B cell (primary cell): ENCODE measurements around the gene MKRN2.
"Not testable (repeated sequence)": the region's sequence is repeated elsewhere in the genome, so short reads cannot be mapped to it uniquely, and the experiment has no call there.

Source experiments
- CTCF ChIP-seq: fragments of 200-600 bp; IDR thresholded peaks from one replicate; pipeline ENCODE4 v1.8.0; 2022; ENCODE audit warnings: antibody characterized with exemption, mild to moderate bottlenecking
- EZH2 ChIP-seq: IDR thresholded peaks from 2 replicates; pipeline ENCODE4 v1.6.1; 2012; ENCODE audit warnings: borderline replicate concordance, low read depth, mild to moderate bottlenecking, moderate library complexity, low read length; ENCODE audit not compliant: insufficient read depth, poor library complexity, severe bottlenecking

DNA sequence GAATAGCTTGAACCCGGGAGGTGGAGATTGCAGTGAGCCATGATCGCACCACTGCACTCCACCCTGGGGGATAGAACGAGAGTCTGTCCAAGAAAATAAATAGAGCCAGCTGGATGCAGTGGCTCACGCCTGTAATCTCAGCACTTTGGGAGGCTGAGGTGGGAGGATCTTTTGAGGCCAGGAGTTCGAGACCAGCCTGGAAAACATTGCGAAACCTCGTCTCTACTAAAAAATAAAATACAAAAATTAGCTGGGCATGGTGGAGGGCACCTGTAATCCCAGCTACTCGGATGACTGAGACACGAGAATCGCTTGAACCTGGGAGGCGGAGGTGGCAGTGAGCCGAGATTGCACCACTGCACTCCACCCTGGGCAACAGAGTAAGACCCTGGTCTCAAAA lies 13.4 kb upstream of the MKRN2 start:
- not testable (repeated sequence) for TF ChIP-seq CTCF, EZH2
